ENCODE data around the gene STRIT1. TPM values are rescaled to one million over a fixed set of nuclear protein-coding genes. Genes with fewer than 3 reads are reported as not detected.

The STRIT1 gene
- total and polyA plus RNA-seq, 7 experiments from 2014 or later: not detected

- Mint-ChIP-seq H3K36me3 (no peaks in the 10 kb centered on the region), H3K27ac (no peak overlapping the region), H3K27me3 (peaks cover 0 to 7% (median 3%) of the 10 kb centered on the region in 5 donors), H3K4me1 (no peaks in the 10 kb centered on the region), H3K4me3 (no peak overlapping the region), H3K9me3 (peaks cover 0 to 10% (median 6%) of the 10 kb centered on the region in 11 donors)
- no peaks in the 10 kb centered on the region for H3K27me3 ChIP-seq (ENCODE audit: control insufficient read depth in 2 of 2, insufficient read depth in 2 of 2, low read length in 2 of 2)
- ChIA-PET CTCF (no interaction called here), POLR2A (no interaction called here)
- H3K4me1 ChIP-seq (ENCODE audit: control insufficient read depth in 2 of 2, insufficient read depth in 2 of 2, low read length in 2 of 2): no peaks in the 10 kb centered on the region
- H3K9me3 ChIP-seq (ENCODE audit: control insufficient read depth in 2 of 3, low read length in 3 of 3): no peaks in the 10 kb centered on the region
- H3K4me3 ChIP-seq (ENCODE audit: low read length): no peak overlapping the region
- no peak overlapping the region for H3K27ac ChIP-seq (ENCODE audit: low read depth, low read length)
- H3K36me3 ChIP-seq (ENCODE audit: control insufficient read depth in 2 of 3, insufficient read depth in 3 of 3, low read length in 3 of 3): no peaks in the 10 kb centered on the region
- intact Hi-C loops (cut with micrococcal nuclease): loop anchor here in 1 of 2 donors (10.0 kb wide), 1 partner anchor 1067 kb away; no protein-coding TSS in a partner anchor
- DNase-seq (no peak), ATAC-seq (no peak)
Observed at GRCh38 chr3:155292133-155292532, 1.4 kb downstream of the STRIT1 start.

GRCh38 chr3:155286736-155287135 lies 6.7 kb downstream of the STRIT1 start:
- H3K4me3 Mint-ChIP-seq: no peak overlapping the region
- CTCF ChIA-PET: no interaction called here
- ATAC-seq (no peak), DNase-seq (no peak)
- Histone ChIP-seq H3K4me3 (ENCODE audit: low read length) (no peak overlapping the region), H3K9me3 (ENCODE audit: control insufficient read depth in 2 of 3, low read length in 3 of 3) (no peaks in the 10 kb centered on the region), H3K27me3 (ENCODE audit: control insufficient read depth in 2 of 2, insufficient read depth in 2 of 2, low read length in 2 of 2) (no peaks in the 10 kb centered on the region), H3K4me1 (ENCODE audit: control insufficient read depth in 2 of 2, insufficient read depth in 2 of 2, low read length in 2 of 2) (no peaks in the 10 kb centered on the region), H3K36me3 (ENCODE audit: control insufficient read depth in 2 of 3, insufficient read depth in 3 of 3, low read length in 3 of 3) (no peaks in the 10 kb centered on the region), H3K27ac (ENCODE audit: low read depth, low read length) (no peak overlapping the region)
- intact Hi-C loops (cut with micrococcal nuclease): no loop called here
- POLR2A ChIA-PET: no interaction called here
- no peak overlapping the region for H3K27ac Mint-ChIP-seq
- H3K36me3 Mint-ChIP-seq: no peaks in the 10 kb centered on the region
- peaks cover 0 to 3% (median 0%) of the 10 kb centered on the region in 5 donors for H3K27me3 Mint-ChIP-seq
- H3K9me3 Mint-ChIP-seq: no peaks in the 10 kb centered on the region
- no peaks in the 10 kb centered on the region for H3K4me1 Mint-ChIP-seq

GRCh38 chr3:155285936-155286335 lies 7.5 kb downstream of the STRIT1 start:
- no peak overlapping the region for H3K4me3 Mint-ChIP-seq
- POLR2A ChIA-PET: no interaction called here
- intact Hi-C loops (cut with micrococcal nuclease): no loop called here
- CTCF ChIA-PET: no interaction called here
- H3K36me3 Mint-ChIP-seq: no peaks in the 10 kb centered on the region
- Histone ChIP-seq H3K9me3 (ENCODE audit: control insufficient read depth in 2 of 3, low read length in 3 of 3) (no peaks in the 10 kb centered on the region), H3K4me3 (ENCODE audit: low read length) (no peak overlapping the region), H3K27me3 (ENCODE audit: control insufficient read depth in 2 of 2, insufficient read depth in 2 of 2, low read length in 2 of 2) (no peaks in the 10 kb centered on the region), H3K27ac (ENCODE audit: low read depth, low read length) (no peak overlapping the region), H3K36me3 (ENCODE audit: control insufficient read depth in 2 of 3, insufficient read depth in 3 of 3, low read length in 3 of 3) (no peaks in the 10 kb centered on the region), H3K4me1 (ENCODE audit: control insufficient read depth in 2 of 2, insufficient read depth in 2 of 2, low read length in 2 of 2) (no peaks in the 10 kb centered on the region)
- no peaks in the 10 kb centered on the region for H3K4me1 Mint-ChIP-seq
- no peak overlapping the region for H3K27ac Mint-ChIP-seq
- DNase-seq (no peak), ATAC-seq (no peak)
- no peaks in the 10 kb centered on the region for H3K27me3 Mint-ChIP-seq
- H3K9me3 Mint-ChIP-seq: no peaks in the 10 kb centered on the region

GRCh38 chr3:155283092-155284056 lies 10.1 kb downstream of the STRIT1 start:
- Mint-ChIP-seq H3K4me3 (no peak overlapping the region), H3K36me3 (no peaks in the 10 kb centered on the region), H3K9me3 (peaks cover 0 to 9% (median 0%) of the 10 kb centered on the region in 11 donors), H3K4me1 (no peaks in the 10 kb centered on the region), H3K27me3 (peaks cover 0 to 11% (median 0%) of the 10 kb centered on the region in 5 donors), H3K27ac (no peak overlapping the region)
- intact Hi-C loops (cut with micrococcal nuclease): no loop called here
- ATAC-seq (no peak), DNase-seq (no peak)
- no peak overlapping the region for H3K4me3 ChIP-seq (ENCODE audit: low read length)
- POLR2A ChIA-PET: no interaction called here
- H3K27me3 ChIP-seq (ENCODE audit: control insufficient read depth in 2 of 2, insufficient read depth in 2 of 2, low read length in 2 of 2): no peaks in the 10 kb centered on the region
- H3K36me3 ChIP-seq (ENCODE audit: control insufficient read depth in 2 of 3, insufficient read depth in 3 of 3, low read length in 3 of 3): no peaks in the 10 kb centered on the region
- H3K9me3 ChIP-seq (ENCODE audit: control insufficient read depth in 2 of 3, low read length in 3 of 3): no peaks in the 10 kb centered on the region
- CTCF ChIA-PET: no interaction called here
- no peak overlapping the region for H3K27ac ChIP-seq (ENCODE audit: low read depth, low read length)
- no peaks in the 10 kb centered on the region for H3K4me1 ChIP-seq (ENCODE audit: control insufficient read depth in 2 of 2, insufficient read depth in 2 of 2, low read length in 2 of 2)

- Mint-ChIP-seq H3K4me1 (no peaks in the 10 kb centered on the region), H3K27ac (no peak overlapping the region), H3K27me3 (peaks cover 0 to 12% (median 0%) of the 10 kb centered on the region in 5 donors), H3K36me3 (no peaks in the 10 kb centered on the region), H3K9me3 (peaks cover 0 to 9% (median 0%) of the 10 kb centered on the region in 11 donors), H3K4me3 (no peak overlapping the region)
- DNase-seq: no peak
- no peaks in the 10 kb centered on the region for H3K4me1 ChIP-seq (ENCODE audit: control insufficient read depth in 2 of 2, insufficient read depth in 2 of 2, low read length in 2 of 2)
- ATAC-seq: no peak
- no peaks in the 10 kb centered on the region for H3K27me3 ChIP-seq (ENCODE audit: control insufficient read depth in 2 of 2, insufficient read depth in 2 of 2, low read length in 2 of 2)
- H3K36me3 ChIP-seq (ENCODE audit: control insufficient read depth in 2 of 3, insufficient read depth in 3 of 3, low read length in 3 of 3): no peaks in the 10 kb centered on the region
- no peaks in the 10 kb centered on the region for H3K9me3 ChIP-seq (ENCODE audit: control insufficient read depth in 2 of 3, low read length in 3 of 3)
- CTCF ChIA-PET: no interaction called here
- POLR2A ChIA-PET: no interaction called here
- intact Hi-C loops (cut with micrococcal nuclease): no loop called here
- no peak overlapping the region for H3K4me3 ChIP-seq (ENCODE audit: low read length)
- H3K27ac ChIP-seq (ENCODE audit: low read depth, low read length): no peak overlapping the region
Observed at GRCh38 chr3:155282385-155283091, 10.9 kb downstream of the STRIT1 start.

GRCh38 chr3:155281912-155282311 lies 11.6 kb downstream of the STRIT1 start:
- DNase-seq (no peak), ATAC-seq (no peak)
- no peaks in the 10 kb centered on the region for H3K27me3 ChIP-seq (ENCODE audit: control insufficient read depth in 2 of 2, insufficient read depth in 2 of 2, low read length in 2 of 2)
- no peaks in the 10 kb centered on the region for H3K36me3 Mint-ChIP-seq
- H3K9me3 ChIP-seq (ENCODE audit: control insufficient read depth in 2 of 3, low read length in 3 of 3): no peaks in the 10 kb centered on the region
- H3K36me3 ChIP-seq (ENCODE audit: control insufficient read depth in 2 of 3, insufficient read depth in 3 of 3, low read length in 3 of 3): no peaks in the 10 kb centered on the region
- intact Hi-C loops (cut with micrococcal nuclease): no loop called here
- no peak overlapping the region for H3K4me3 Mint-ChIP-seq
- peaks cover 0 to 12% (median 0%) of the 10 kb centered on the region in 5 donors for H3K27me3 Mint-ChIP-seq
- H3K4me1 ChIP-seq (ENCODE audit: control insufficient read depth in 2 of 2, insufficient read depth in 2 of 2, low read length in 2 of 2): no peaks in the 10 kb centered on the region
- no peak overlapping the region for H3K27ac ChIP-seq (ENCODE audit: low read depth, low read length)
- no peak overlapping the region for H3K4me3 ChIP-seq (ENCODE audit: low read length)
- ChIA-PET CTCF (no interaction called here), POLR2A (no interaction called here)
- peaks cover 0 to 9% (median 0%) of the 10 kb centered on the region in 11 donors for H3K9me3 Mint-ChIP-seq
- no peak overlapping the region for H3K27ac Mint-ChIP-seq
- no peaks in the 10 kb centered on the region for H3K4me1 Mint-ChIP-seq

Measured in naive thymus-derived CD4-positive, alpha-beta T cell (primary cell).